Measurements from ENCODE around the gene ITK. TPM values are rescaled to one million over a fixed set of nuclear protein-coding genes. Genes with fewer than 3 reads are reported as not detected.
A peak's percentile ranks its signal among the peaks of the same experiment; 100 is the strongest.

ITK gene
- total and polyA plus RNA-seq, 5 donors from 2014 or later: 146 to 550 (median 169) TPM

GRCh38 chr5:157292599-157292998, 112.0 kb downstream of the ITK start:
- Mint-ChIP-seq H3K4me1 (peaks cover 26 to 74% (median 40%) of the 10 kb centered on the region in 4 donors), H3K9me3 (no peaks in the 10 kb centered on the region), H3K36me3 (peaks cover 69% of the 10 kb centered on the region), H3K27me3 (no peaks in the 10 kb centered on the region), H3K27ac (peak overlapping the region; percentile 67 to 88 (median 84)), H3K4me3 (no peak overlapping the region)
- ATAC-seq (ENCODE audit: low read depth in 2 of 2): no peak
- Histone ChIP-seq H3K36me3 (ENCODE audit: control insufficient read depth, insufficient read depth, low read length) (peaks cover 96% of the 10 kb centered on the region), H3K27ac (ENCODE audit: insufficient read depth, low read length, poor library complexity, severe bottlenecking) (no peak overlapping the region), H3K9me3 (ENCODE audit: control insufficient read depth in 2 of 2, low read length in 2 of 2) (no peaks in the 10 kb centered on the region), H3K4me1 (ENCODE audit: control insufficient read depth, insufficient read depth, low read length, poor library complexity, severe bottlenecking) (peaks cover 19% of the 10 kb centered on the region), H3K27me3 (ENCODE audit: control insufficient read depth, insufficient read depth, low read length) (no peaks in the 10 kb centered on the region), H3K4me3 (ENCODE audit: low read depth, low read length) (no peak overlapping the region)
- DNase-seq: no peak

- H3K4me3 Mint-ChIP-seq: no peak overlapping the region
- peaks cover 13 to 55% (median 39%) of the 10 kb centered on the region in 4 donors for H3K4me1 Mint-ChIP-seq
- no peak for DNase-seq
- H3K27ac Mint-ChIP-seq: peak overlapping the region; percentile 65 to 88 (median 81)
- H3K9me3 Mint-ChIP-seq: no peaks in the 10 kb centered on the region
- no peaks in the 10 kb centered on the region for H3K27me3 ChIP-seq (ENCODE audit: control insufficient read depth, insufficient read depth, low read length)
- peak overlapping the region; percentile 72 for H3K27ac ChIP-seq (ENCODE audit: insufficient read depth, low read length, poor library complexity, severe bottlenecking)
- H3K36me3 ChIP-seq (ENCODE audit: control insufficient read depth, insufficient read depth, low read length): peaks cover 97% of the 10 kb centered on the region
- ATAC-seq (ENCODE audit: low read depth in 2 of 2): no peak
- H3K4me1 ChIP-seq (ENCODE audit: control insufficient read depth, insufficient read depth, low read length, poor library complexity, severe bottlenecking): peaks cover 12% of the 10 kb centered on the region
- H3K27me3 Mint-ChIP-seq: no peaks in the 10 kb centered on the region
- H3K36me3 Mint-ChIP-seq: peaks cover 65% of the 10 kb centered on the region
- no peaks in the 10 kb centered on the region for H3K9me3 ChIP-seq (ENCODE audit: control insufficient read depth in 2 of 2, low read length in 2 of 2)
- no peak overlapping the region for H3K4me3 ChIP-seq (ENCODE audit: low read depth, low read length)
Measured at GRCh38 chr5:157294407-157295091, 113.9 kb downstream of the ITK start.

DNA sequence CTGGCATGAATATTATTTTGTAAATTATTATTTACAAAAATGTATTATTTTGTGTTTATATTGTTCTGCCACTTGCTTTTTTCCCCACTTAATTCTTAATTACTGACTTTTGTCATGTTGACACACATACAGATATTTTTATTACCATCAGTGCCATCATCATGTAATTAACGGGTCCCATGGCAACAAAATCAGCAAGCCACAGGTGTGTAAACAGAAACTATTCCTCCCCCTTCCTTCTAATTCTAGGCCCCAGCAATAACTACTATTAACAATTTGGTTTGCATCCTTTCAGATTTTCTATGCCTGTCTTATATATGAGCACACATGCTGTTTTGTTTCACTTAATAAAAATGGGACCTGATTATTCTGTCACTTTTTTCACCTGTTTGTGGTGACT, 114.6 kb downstream of the ITK start:
- DNase-seq (peak in 1 of 3 donors; percentile 43), ATAC-seq (ENCODE audit: low read depth in 2 of 2) (peak; percentile 25 to 52)
- Histone ChIP-seq H3K36me3 (ENCODE audit: control insufficient read depth, insufficient read depth, low read length) (peaks cover 96% of the 10 kb centered on the region), H3K27ac (ENCODE audit: insufficient read depth, low read length, poor library complexity, severe bottlenecking) (peak overlapping the region; percentile 72), H3K4me3 (ENCODE audit: low read depth, low read length) (no peak overlapping the region), H3K27me3 (ENCODE audit: control insufficient read depth, insufficient read depth, low read length) (no peaks in the 10 kb centered on the region), H3K4me1 (ENCODE audit: control insufficient read depth, insufficient read depth, low read length, poor library complexity, severe bottlenecking) (peaks cover 12% of the 10 kb centered on the region), H3K9me3 (ENCODE audit: control insufficient read depth in 2 of 2, low read length in 2 of 2) (no peaks in the 10 kb centered on the region)
- Mint-ChIP-seq H3K27ac (peak overlapping the region; percentile 76 to 91 (median 88)), H3K36me3 (peaks cover 63% of the 10 kb centered on the region), H3K9me3 (no peaks in the 10 kb centered on the region), H3K4me3 (peak overlapping the region in 2 of 4 donors; percentile 0 to 5), H3K4me1 (peaks cover 12 to 50% (median 38%) of the 10 kb centered on the region in 4 donors), H3K27me3 (no peaks in the 10 kb centered on the region)

GRCh38 chr5:157300564-157300963, 119.9 kb downstream of the ITK start:
- no peaks in the 10 kb centered on the region for H3K27me3 ChIP-seq (ENCODE audit: control insufficient read depth, insufficient read depth, low read length)
- no peaks in the 10 kb centered on the region for H3K27me3 Mint-ChIP-seq
- H3K4me1 Mint-ChIP-seq: peaks cover 23 to 39% (median 25%) of the 10 kb centered on the region in 4 donors
- no peaks in the 10 kb centered on the region for H3K9me3 ChIP-seq (ENCODE audit: control insufficient read depth in 2 of 2, low read length in 2 of 2)
- DNase-seq: no peak
- no peak overlapping the region for H3K4me3 Mint-ChIP-seq
- H3K36me3 ChIP-seq (ENCODE audit: control insufficient read depth, insufficient read depth, low read length): peaks cover 82% of the 10 kb centered on the region
- H3K9me3 Mint-ChIP-seq: no peaks in the 10 kb centered on the region
- peaks cover 29% of the 10 kb centered on the region for H3K4me1 ChIP-seq (ENCODE audit: control insufficient read depth, insufficient read depth, low read length, poor library complexity, severe bottlenecking)
- H3K27ac ChIP-seq (ENCODE audit: insufficient read depth, low read length, poor library complexity, severe bottlenecking): no peak overlapping the region
- peak overlapping the region in 2 of 3 donors; percentile 77 to 92 for H3K27ac Mint-ChIP-seq
- no peak overlapping the region for H3K4me3 ChIP-seq (ENCODE audit: low read depth, low read length)
- peaks cover 52% of the 10 kb centered on the region for H3K36me3 Mint-ChIP-seq
- no peak for ATAC-seq (ENCODE audit: low read depth in 2 of 2)

- Mint-ChIP-seq H3K4me1 (peaks cover 27 to 40% (median 28%) of the 10 kb centered on the region in 4 donors), H3K4me3 (peak overlapping the region in 1 of 4 donors; percentile 52), H3K36me3 (peaks cover 54% of the 10 kb centered on the region), H3K27ac (peak overlapping the region; percentile 77 to 95 (median 92)), H3K9me3 (no peaks in the 10 kb centered on the region), H3K27me3 (no peaks in the 10 kb centered on the region)
- Histone ChIP-seq H3K4me3 (ENCODE audit: low read depth, low read length) (no peak overlapping the region), H3K27me3 (ENCODE audit: control insufficient read depth, insufficient read depth, low read length) (no peaks in the 10 kb centered on the region), H3K9me3 (ENCODE audit: control insufficient read depth in 2 of 2, low read length in 2 of 2) (no peaks in the 10 kb centered on the region), H3K4me1 (ENCODE audit: control insufficient read depth, insufficient read depth, low read length, poor library complexity, severe bottlenecking) (peaks cover 32% of the 10 kb centered on the region), H3K36me3 (ENCODE audit: control insufficient read depth, insufficient read depth, low read length) (peaks cover 82% of the 10 kb centered on the region), H3K27ac (ENCODE audit: insufficient read depth, low read length, poor library complexity, severe bottlenecking) (peak overlapping the region; percentile 9)
- DNase-seq (no peak), ATAC-seq (ENCODE audit: low read depth in 2 of 2) (no peak)
Measured at GRCh38 chr5:157301066-157301465, 120.4 kb downstream of the ITK start.

- peaks cover 52% of the 10 kb centered on the region for H3K36me3 Mint-ChIP-seq
- Histone ChIP-seq H3K27me3 (ENCODE audit: control insufficient read depth, insufficient read depth, low read length) (no peaks in the 10 kb centered on the region), H3K4me3 (ENCODE audit: low read depth, low read length) (no peak overlapping the region), H3K27ac (ENCODE audit: insufficient read depth, low read length, poor library complexity, severe bottlenecking) (peak overlapping the region; percentile 66), H3K9me3 (ENCODE audit: control insufficient read depth in 2 of 2, low read length in 2 of 2) (no peaks in the 10 kb centered on the region), H3K36me3 (ENCODE audit: control insufficient read depth, insufficient read depth, low read length) (peaks cover 71% of the 10 kb centered on the region), H3K4me1 (ENCODE audit: control insufficient read depth, insufficient read depth, low read length, poor library complexity, severe bottlenecking) (peaks cover 52% of the 10 kb centered on the region)
- no peaks in the 10 kb centered on the region for H3K9me3 Mint-ChIP-seq
- DNase-seq (no peak), ATAC-seq (ENCODE audit: low read depth in 2 of 2) (no peak)
- peak overlapping the region in 2 of 4 donors; percentile 72 to 90 for H3K4me3 Mint-ChIP-seq
- peak overlapping the region; percentile 91 to 95 (median 95) for H3K27ac Mint-ChIP-seq
- H3K4me1 Mint-ChIP-seq: peaks cover 35 to 54% (median 43%) of the 10 kb centered on the region in 4 donors
- H3K27me3 Mint-ChIP-seq: no peaks in the 10 kb centered on the region
Measured at GRCh38 chr5:157303023-157303422, 122.4 kb downstream of the ITK start.

GRCh38 chr5:157303667-157304327, 123.2 kb downstream of the ITK start:
- peaks cover 68% of the 10 kb centered on the region for H3K36me3 ChIP-seq (ENCODE audit: control insufficient read depth, insufficient read depth, low read length)
- Mint-ChIP-seq H3K4me3 (peak overlapping the region; percentile 72 to 93 (median 88)), H3K36me3 (peaks cover 47% of the 10 kb centered on the region), H3K4me1 (peaks cover 33 to 62% (median 46%) of the 10 kb centered on the region in 4 donors), H3K9me3 (no peaks in the 10 kb centered on the region), H3K27ac (peak overlapping the region; percentile 91 to 95 (median 95)), H3K27me3 (no peaks in the 10 kb centered on the region)
- DNase-seq (peak; percentile 11 to 88 (median 63)), ATAC-seq (ENCODE audit: low read depth in 2 of 2) (peak; percentile 71 to 72)
- peaks cover 59% of the 10 kb centered on the region for H3K4me1 ChIP-seq (ENCODE audit: control insufficient read depth, insufficient read depth, low read length, poor library complexity, severe bottlenecking)
- H3K27me3 ChIP-seq (ENCODE audit: control insufficient read depth, insufficient read depth, low read length): no peaks in the 10 kb centered on the region
- H3K4me3 ChIP-seq (ENCODE audit: low read depth, low read length): peak overlapping the region; percentile 43
- H3K27ac ChIP-seq (ENCODE audit: insufficient read depth, low read length, poor library complexity, severe bottlenecking): peak overlapping the region; percentile 66
- no peaks in the 10 kb centered on the region for H3K9me3 ChIP-seq (ENCODE audit: control insufficient read depth in 2 of 2, low read length in 2 of 2)

Measured in CD4-positive, CD25-positive, alpha-beta regulatory T cell (primary cell).